K562 (cell line): Measurements from ENCODE around the gene TNNI2. TPM values are rescaled to one million over a fixed set of nuclear protein-coding genes. Genes with fewer than 3 reads are reported as not detected.

Experiments
- ATAC-seq: fragments of 200-7000 bp; cut with Tn5 transposase; 3 replicates; pipeline ENCODE4 v1.9.1; 2020; ENCODE audit warnings: moderate library complexity
- BruUV-seq: library from RNA; stranded (reverse); fragments of 400-500 nt; replicated peaks from 2 replicates; lab custom pipeline; 2021; lab: Mats Ljungman, UMichigan
- CTCF ChIA-PET: fragments of 300-600 bp; formaldehyde crosslinking; extraction: SDS; loops from one replicate; lab custom pipeline; 2021; ENCODE audit warnings: low intra/inter-chr PET ratio; lab: Yijun Ruan, JAX
- POLR2A ChIA-PET: fragments of 300-600, 350-650 bp; sonication (Branson Sonifier 250); formaldehyde crosslinking; extraction: SDS; loops from one replicate; lab custom pipeline; 2021; ENCODE audit warnings: antibody characterized with exemption, inconsistent platforms; lab: Yijun Ruan, JAX
- DNase-seq, 4 experiments: peaks; one replicate each; pipeline versions ENCODE4 v3.0.0 to v3.0.0-alpha.2; 2011 to 2018; ENCODE audit warnings: low spot score in 3 of 4, mixed read lengths in 3 of 4; ENCODE audit errors: extremely low read depth in 1 of 4
- FAIRE-seq: peaks from 2 replicates; lab custom pipeline; 2011; peaks lifted over from hg19 to GRCh38; lab: Jason Lieb, UNC
- H2AFZ ChIP-seq: 2 replicates; pipeline ENCODE4 v1.6.0; 2011; ENCODE audit warnings: low read depth, low read length, control low read depth, inconsistent platforms
- H3K27ac ChIP-seq: fragments of 200-600 bp; 3 replicates; pipeline ENCODE4 v1.8.0; 2011; ENCODE audit warnings: low read depth, mild to moderate bottlenecking, control low read depth, inconsistent platforms, low read length, moderate library complexity, mixed read lengths; ENCODE audit errors: extremely low read depth
- H3K27me3 ChIP-seq, 2 experiments: fragments of 300-600 bp in 1 of 2; 2 replicates in 1 of 2; 3 replicates in 1 of 2; pipeline versions ENCODE4 v1.6.0 to v1.8.0; 2011; ENCODE audit warnings: inconsistent platforms in 2 of 2, low read length in 2 of 2, mild to moderate bottlenecking in 1 of 2, mixed read lengths in 1 of 2, moderate library complexity in 1 of 2; ENCODE audit not compliant: control insufficient read depth in 2 of 2, insufficient read depth in 2 of 2
- H3K36me3 ChIP-seq: fragments of 300-600 bp; 3 replicates; pipeline ENCODE4 v1.8.0; 2011; ENCODE audit warnings: mild to moderate bottlenecking, low read length, inconsistent platforms; ENCODE audit not compliant: control insufficient read depth, insufficient read depth
- H3K4me1 ChIP-seq, 2 experiments: fragments of 200-600 bp in 1 of 2; replicated peaks in 1 of 2; 2 replicates in 1 of 2; 3 replicates in 1 of 2; pipeline versions ENCODE4 v1.5.1 to v1.8.0; 2011; ENCODE audit warnings: inconsistent platforms in 2 of 2, low read length in 2 of 2, mild to moderate bottlenecking in 1 of 2, mixed read lengths in 1 of 2, moderate library complexity in 1 of 2; ENCODE audit not compliant: control insufficient read depth in 2 of 2, insufficient read depth in 2 of 2
- H3K4me2 ChIP-seq: 2 replicates; pipeline ENCODE4 v1.6.1; 2011; ENCODE audit warnings: low read length, control low read depth, inconsistent platforms, mixed read lengths; ENCODE audit not compliant: insufficient read depth
- H3K4me3 ChIP-seq: fragments of 200-600 bp; sonication (generic), shearing (Covaris generic); 2 replicates; pipeline ENCODE4 v1.5.1; 2016; ENCODE audit warnings: control low read depth, inconsistent platforms
- H3K79me2 ChIP-seq: fragments of 200-600 bp; 3 replicates; pipeline ENCODE4 v1.8.0; 2011; ENCODE audit warnings: low read length, inconsistent platforms; ENCODE audit not compliant: control insufficient read depth, insufficient read depth
- H3K9ac ChIP-seq, 2 experiments: 2 replicates each; pipeline versions ENCODE4 v1.6.0 to v1.6.1; 2011; ENCODE audit warnings: low read depth in 2 of 2, low read length in 2 of 2, control low read depth in 1 of 2, inconsistent platforms in 1 of 2, mild to moderate bottlenecking in 1 of 2, mixed read lengths in 1 of 2; ENCODE audit not compliant: insufficient read depth in 1 of 2
- H3K9me1 ChIP-seq: one replicate; pipeline ENCODE4 v1.6.0; 2011; ENCODE audit warnings: inconsistent platforms, mild to moderate bottlenecking, low read length, moderate library complexity; ENCODE audit not compliant: control insufficient read depth, insufficient read depth
- H3K9me3 ChIP-seq: replicated peaks from 2 replicates; pipeline ENCODE4 v1.5.1; 2011; ENCODE audit warnings: low read depth, low read length, inconsistent platforms; ENCODE audit not compliant: control insufficient read depth, insufficient read depth
- H4K20me1 ChIP-seq: replicated peaks from 2 replicates; pipeline ENCODE4 v1.6.1; 2011; ENCODE audit warnings: low read length, inconsistent platforms, mixed read lengths; ENCODE audit not compliant: control insufficient read depth, insufficient read depth
- BMI1 ChIP-seq: fragments of 150-350 bp; IDR thresholded peaks from 2 replicates; pipeline ENCODE4 v1.6.1; 2014; ENCODE audit warnings: low read length
- FOSL1 ChIP-seq: fragments of 200-800 bp; sonication (Bioruptor generic); conservative IDR thresholded peaks from 2 replicates; pipeline ENCODE4 v1.6.1; 2016; ENCODE audit warnings: missing genetic modification characterization, missing compliant biosample characterization
- FOXK2 ChIP-seq, 2 experiments: fragments of 450-650 bp; IDR thresholded peaks in 1 of 2; conservative IDR thresholded peaks in 1 of 2; 2 replicates each; pipeline ENCODE4 v1.6.1; 2016; ENCODE audit warnings: low read depth in 2 of 2, mild to moderate bottlenecking in 1 of 2
- MAFF ChIP-seq: IDR thresholded peaks from 2 replicates; pipeline ENCODE4 v1.6.1; 2012; ENCODE audit warnings: low read length, improper control_type of control experiment
- MTA2 ChIP-seq: fragments of 450-650 bp; IDR thresholded peaks from 2 replicates; pipeline ENCODE4 v1.6.1; 2016; ENCODE audit warnings: low read depth
- NFE2 ChIP-seq: IDR thresholded peaks from 2 replicates; pipeline ENCODE4 v1.6.1; 2014; ENCODE audit warnings: antibody characterized with exemption, low read depth
- NFE2L1 ChIP-seq: fragments of 450-650 bp; IDR thresholded peaks from 2 replicates; pipeline ENCODE4 v1.6.1; 2016; ENCODE audit warnings: missing genetic modification characterization, low read depth, mild to moderate bottlenecking, missing compliant biosample characterization, moderate library complexity, borderline replicate concordance
- PCBP1 ChIP-seq: fragments of 200-400 bp; formaldehyde crosslinking; IDR thresholded peaks from 2 replicates; pipeline ENCODE4 v1.6.1; 2018; ENCODE audit warnings: mild to moderate bottlenecking, low read depth, low read length; ENCODE audit not compliant: poor library complexity, severe bottlenecking
- PCBP2 ChIP-seq: fragments of 200-400 bp; formaldehyde crosslinking; IDR thresholded peaks from 2 replicates; pipeline ENCODE4 v1.6.1; 2018; ENCODE audit warnings: low read length, low read depth, mild to moderate bottlenecking, moderate library complexity; ENCODE audit not compliant: poor library complexity, severe bottlenecking
- SPI1 ChIP-seq: IDR thresholded peaks from 2 replicates; pipeline ENCODE4 v1.6.1; 2011; ENCODE audit warnings: low read depth, low read length, control low read depth, borderline replicate concordance
- SRSF3 ChIP-seq: fragments of 200-400 bp; formaldehyde crosslinking; IDR thresholded peaks from 2 replicates; pipeline ENCODE4 v1.6.1; 2016; ENCODE audit warnings: mild to moderate bottlenecking, low read length, moderate library complexity; ENCODE audit not compliant: insufficient read depth
- ZBTB7A ChIP-seq: IDR thresholded peaks from 2 replicates; pipeline ENCODE4 v1.6.1; 2011; ENCODE audit warnings: low read depth, mild to moderate bottlenecking, low read length, moderate library complexity, borderline replicate concordance; ENCODE audit not compliant: control insufficient read depth
- ZNF695 ChIP-seq: fragments of 450-650 bp; formaldehyde crosslinking; IDR thresholded peaks from 2 replicates; pipeline ENCODE4 v1.4.0; 2020; ENCODE audit warnings: mild to moderate bottlenecking, moderate library complexity
- WGBS: fragments of 100-300 bp; shearing (Covaris generic); methylation state at CpG from one replicate; pipeline ENCODE4 v1.1.6; 2016; ENCODE audit warnings: low coverage, mixed read lengths; ENCODE audit not compliant: insufficient coverage; ENCODE audit errors: missing lambda C conversion rate; 5-methylcytosine and 5-hydroxymethylcytosine counted together
- in situ Hi-C: fragments of 300-500 bp; cut with MboI; formaldehyde crosslinking; loops from 4 replicates; pipeline ENCODE4 v1.15.0; 2018; ENCODE audit warnings: inconsistent platforms, mixed read lengths
- intact Hi-C: fragments of 100-400 bp; cut with micrococcal nuclease; formaldehyde crosslinking; loops from 2 replicates; pipeline ENCODE4 v1.14.2; 2022
- polyA plus RNA-seq, 8 experiments: library from polyadenylated mRNA; depleted of rRNA in 4 of 8; stranded (reverse) in 5 of 8; unstranded in 3 of 8; fragments of >200 nt; fragmentation: Nextera tagmentation in 2 of 8; fragmentation: Illumina TruSeq in 1 of 8; extraction: Ambion mirVana in 2 of 8; extraction: Trizol in 1 of 8; gene quantifications; 2 replicates each; pipeline versions ENCODE4 v1.2.1 to v1.2.3, GENCODE V29; 2011 to 2014; ENCODE audit warnings: inconsistent platforms in 1 of 8, missing spikeins in 1 of 8
- total RNA-seq, 7 experiments: library from RNA; depleted of rRNA in 6 of 7; stranded (reverse); fragments of >200 nt in 6 of 7; fragmentation: Illumina TruSeq in 2 of 7; extraction: Trizol in 2 of 7; gene quantifications; 2 replicates each; pipeline versions ENCODE4 v1.2.1 to v1.2.3, GENCODE V29; 2011 to 2021; ENCODE audit warnings: low replicate concordance in 1 of 7

The TNNI2 gene
- total and polyA plus RNA-seq, 9 of the 15 experiments (the other 6 are each of a cell fraction or from before 2014, with no cell fraction given): not detected

GRCh38 chr11:1838077-1838425 lies 730 bp upstream of the TNNI2 start (continued):
- TF ChIP-seq PCBP2: no peak
- no peak for TF ChIP-seq ZBTB7A
- TF ChIP-seq, all 486 proteins: peak for 0

- no TSS peak for BruUV-seq
- Histone ChIP-seq H3K9ac (no peak overlapping the region), H3K27ac (no peak overlapping the region), H3K27me3 (peaks cover 3 to 54% of the 10 kb centered on the region in 2 experiments; a peak in 3 of 5 replicates), H2AFZ (no peak overlapping the region)
- no peak for DNase-seq
- 6% methylated on average over 6 of the region's 12 CpGs for WGBS
- TF ChIP-seq ZNF695 (CRISPR knock-in tag) (no peak), PCBP1 (no peak), MTA2 (no peak), FOXK2 (conservative IDR thresholded peaks at IDR 0.05 in 1 of 2, IDR thresholded peaks at IDR 0.05 in 1 of 2; ENCODE audit: low read depth in 2 of 2) (no peak), MAFF (no peak), NFE2 (no peak), FOSL1 (tag) (no peak), BMI1 (no peak), SRSF3 (no peak), SPI1 (no peak), NFE2L1 (no peak)
- TF ChIP-seq, all 486 proteins: peak for 0
- ATAC-seq: no peak
- Histone ChIP-seq H4K20me1 (peaks cover 12% of the 10 kb centered on the region), H3K36me3 (no peaks in the 10 kb centered on the region), H3K79me2 (no peaks in the 10 kb centered on the region), H3K9me3 (no peaks in the 10 kb centered on the region), H3K4me3 (no peak overlapping the region), H3K4me1 (peaks cover 0 to 64% of the 10 kb centered on the region in 2 experiments; a peak in 4 of 5 replicates), H3K4me2 (no peak overlapping the region), H3K9me1 (no peaks in the 10 kb centered on the region)
- CTCF ChIA-PET: interaction anchor here (1.6 to 3.5 kb wide), 2 partner anchors 161 to 312 kb away, joined by 7 to 54 read pairs; partner anchors contain the start of gene H19
- FAIRE-seq: no peak
- in situ Hi-C loops (no loop called here), intact Hi-C loops (no loop called here)
- POLR2A ChIA-PET: no interaction called here
Measured at GRCh38 chr11:1839204-1839923, 583 bp downstream of the TNNI2 start.
